GM21367 (cell line): ENCODE data around the gene S100P.
"Not testable (repeated sequence)": the region's sequence is repeated elsewhere in the genome, so short reads cannot be mapped to it uniquely, and the experiment has no call there.

Experiments used
- ATAC-seq: cut with Tn5 transposase; IDR thresholded peaks from one replicate; pipeline ENCODE4 v1.9.1; 2021; ENCODE audit not compliant: unreplicated experiment

S100P gene

DNA sequence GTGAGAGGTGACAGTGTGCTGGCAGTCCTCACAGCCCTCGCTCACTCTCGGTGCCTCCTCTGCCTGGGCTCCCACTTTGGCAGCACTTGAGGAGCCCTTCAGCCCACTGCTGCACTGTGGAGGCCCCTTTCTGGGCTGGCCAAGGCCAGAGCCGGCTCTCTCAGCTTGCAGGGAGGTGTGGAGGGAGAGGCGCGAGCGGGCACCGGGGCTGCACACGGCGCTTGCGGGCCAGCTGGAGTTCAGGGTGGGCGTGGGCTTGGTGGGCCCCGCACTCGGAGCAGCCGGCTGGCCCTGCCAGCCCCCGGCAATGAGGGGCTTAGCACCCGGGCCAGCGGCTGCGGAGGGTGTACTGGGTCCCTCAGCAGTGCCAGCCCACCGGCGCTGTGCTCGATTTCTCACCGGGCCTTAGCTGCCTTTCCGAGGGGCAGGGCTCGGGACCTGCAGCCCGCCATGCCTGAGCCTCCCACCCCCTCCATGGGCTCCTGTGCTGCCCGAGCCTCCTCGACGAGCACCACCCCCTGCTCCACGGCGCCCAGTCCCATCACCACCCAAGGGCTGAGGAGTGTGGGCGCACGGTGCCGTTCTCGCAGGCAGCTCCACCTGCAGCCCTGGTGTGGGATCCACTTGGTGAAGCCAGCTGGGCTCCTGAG is 21.0 kb upstream of the S100P start:
- not testable (repeated sequence) for ATAC-seq

DNA sequence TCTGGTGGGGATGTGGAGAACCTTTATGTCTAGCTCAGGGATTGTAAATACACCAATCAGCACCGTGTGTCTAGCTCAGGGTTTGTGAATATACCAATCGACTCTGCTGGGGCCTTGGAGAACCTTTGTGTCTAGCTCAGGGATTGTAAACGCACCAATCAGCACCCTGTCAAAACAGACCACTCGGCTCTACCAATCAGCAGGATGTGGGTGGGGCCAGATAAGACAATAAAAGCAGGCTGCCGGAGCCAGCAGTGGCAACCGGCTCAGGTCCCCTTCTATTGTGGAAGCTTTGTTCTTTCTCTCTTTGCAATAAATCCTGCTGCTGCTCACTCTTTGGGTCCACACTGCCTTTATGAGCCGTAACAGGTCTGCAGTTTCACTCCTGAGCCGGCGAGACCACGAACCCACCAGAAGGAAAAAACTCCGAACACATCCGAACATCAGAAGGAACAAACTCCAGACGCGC is 20.5 kb upstream of the S100P start:
- ATAC-seq, result not testable (repeated sequence)

DNA sequence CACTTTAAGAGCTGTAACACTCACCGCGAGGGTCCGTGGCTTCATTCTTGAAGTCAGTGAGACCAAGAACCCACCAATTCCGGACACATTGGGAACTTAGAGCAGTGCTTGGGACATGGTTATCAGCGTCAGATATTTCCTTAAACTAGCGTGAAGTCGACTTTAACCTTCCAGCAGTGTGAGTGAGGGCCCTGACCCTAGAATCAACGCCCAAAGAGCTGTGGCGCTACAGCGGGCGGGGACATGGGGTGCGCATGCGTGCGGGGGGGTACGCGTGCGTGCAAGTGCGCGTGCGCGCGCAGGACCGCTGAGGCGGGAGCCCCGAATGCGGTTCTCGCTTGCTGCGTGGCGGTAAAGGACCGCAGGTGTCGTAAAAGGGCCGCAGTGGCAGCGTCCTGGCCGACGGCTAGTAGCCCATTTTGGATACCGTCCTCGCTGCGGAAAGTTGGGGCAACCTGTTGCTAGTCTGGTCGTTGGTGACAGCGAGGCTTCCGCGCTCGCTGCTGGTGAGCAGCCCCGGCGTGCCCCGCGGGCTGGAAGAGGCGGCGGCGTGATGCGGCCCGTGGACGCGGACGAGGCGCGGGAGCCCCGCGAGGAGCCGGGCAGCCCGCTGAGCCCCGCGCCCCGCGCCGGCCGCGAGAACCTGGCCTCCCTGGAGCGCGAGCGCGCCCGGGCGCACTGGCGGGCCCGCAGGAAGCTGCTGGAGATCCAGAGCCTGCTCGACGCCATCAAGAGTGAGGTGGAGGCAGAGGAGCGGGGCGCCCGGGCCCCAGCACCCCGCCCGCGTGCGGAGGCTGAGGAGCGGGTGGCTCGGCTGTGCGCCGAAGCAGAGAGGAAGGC is 19.8 kb upstream of the S100P start:
- peak; percentile 55 for ATAC-seq

DNA sequence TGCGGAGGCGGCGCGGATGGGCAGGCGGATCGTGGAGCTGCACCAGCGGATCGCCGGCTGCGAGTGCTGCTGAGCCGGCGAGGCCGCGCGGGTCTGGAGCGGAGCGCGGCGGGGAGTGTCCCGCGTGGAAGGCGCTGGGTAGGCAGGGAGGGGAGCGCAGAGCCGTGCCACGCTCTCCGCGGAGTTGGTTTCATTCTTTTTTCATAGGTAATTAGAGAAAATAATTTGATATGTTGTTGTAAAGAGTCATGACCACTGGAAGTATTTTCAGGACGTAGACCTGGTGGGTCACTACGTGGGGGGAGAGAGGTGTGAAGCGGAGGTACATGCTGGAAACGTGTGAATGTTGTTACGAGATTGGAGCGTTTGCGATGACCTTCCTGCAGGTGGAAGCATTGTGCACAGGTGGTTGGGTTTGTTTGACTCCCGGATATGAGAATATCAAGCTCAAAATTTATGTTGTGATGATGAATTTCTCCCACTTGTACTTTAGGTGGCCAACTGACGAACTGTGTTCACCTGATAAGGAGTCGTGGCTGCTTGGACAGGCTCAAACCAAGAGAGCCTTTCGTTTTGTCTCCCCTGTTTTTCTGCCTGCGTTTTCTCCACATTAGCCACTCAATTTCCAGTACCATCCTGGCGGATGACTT is 19.1 kb upstream of the S100P start:
- peak; percentile 47 for ATAC-seq

DNA sequence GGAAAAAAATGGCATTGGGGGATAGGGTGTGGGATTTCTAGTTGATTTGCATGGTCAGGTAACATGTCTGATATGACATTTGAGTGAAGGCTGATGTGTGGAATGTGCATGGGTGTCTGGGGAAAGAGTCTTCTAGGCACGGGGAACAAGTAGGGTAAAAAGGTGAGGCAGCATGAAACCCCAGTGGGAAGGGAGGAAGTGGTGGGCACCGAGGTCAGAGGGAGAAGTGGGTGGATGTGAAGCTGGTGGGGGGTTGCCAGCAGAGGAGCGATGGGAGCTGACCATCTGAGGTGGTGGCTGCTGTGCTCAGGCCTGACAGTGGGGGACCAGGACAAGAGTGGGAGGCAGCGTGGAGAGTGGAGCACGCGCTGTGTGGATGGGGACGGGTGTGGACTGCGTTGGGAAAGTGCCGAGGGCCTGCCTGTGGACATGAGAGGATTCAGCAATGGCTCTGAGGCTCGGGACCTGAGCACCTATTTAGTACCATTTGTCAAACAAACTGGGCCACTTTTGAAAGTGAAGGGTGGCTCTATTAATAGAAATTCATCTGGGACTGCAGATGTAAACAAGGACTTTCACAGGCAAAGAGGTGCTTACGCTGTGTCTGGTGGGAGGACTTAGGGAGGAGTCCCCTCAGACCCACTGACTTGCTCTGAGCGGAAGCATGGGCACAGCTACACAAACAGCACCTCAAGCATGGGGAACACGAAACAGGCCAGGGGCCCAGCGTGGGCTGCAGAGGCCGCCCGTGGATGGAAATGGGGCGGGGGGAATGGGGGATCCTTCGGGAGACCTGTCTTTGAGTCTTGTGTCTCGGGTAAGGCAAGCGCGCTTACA is 16.7 kb upstream of the S100P start:
- no peak for ATAC-seq

DNA sequence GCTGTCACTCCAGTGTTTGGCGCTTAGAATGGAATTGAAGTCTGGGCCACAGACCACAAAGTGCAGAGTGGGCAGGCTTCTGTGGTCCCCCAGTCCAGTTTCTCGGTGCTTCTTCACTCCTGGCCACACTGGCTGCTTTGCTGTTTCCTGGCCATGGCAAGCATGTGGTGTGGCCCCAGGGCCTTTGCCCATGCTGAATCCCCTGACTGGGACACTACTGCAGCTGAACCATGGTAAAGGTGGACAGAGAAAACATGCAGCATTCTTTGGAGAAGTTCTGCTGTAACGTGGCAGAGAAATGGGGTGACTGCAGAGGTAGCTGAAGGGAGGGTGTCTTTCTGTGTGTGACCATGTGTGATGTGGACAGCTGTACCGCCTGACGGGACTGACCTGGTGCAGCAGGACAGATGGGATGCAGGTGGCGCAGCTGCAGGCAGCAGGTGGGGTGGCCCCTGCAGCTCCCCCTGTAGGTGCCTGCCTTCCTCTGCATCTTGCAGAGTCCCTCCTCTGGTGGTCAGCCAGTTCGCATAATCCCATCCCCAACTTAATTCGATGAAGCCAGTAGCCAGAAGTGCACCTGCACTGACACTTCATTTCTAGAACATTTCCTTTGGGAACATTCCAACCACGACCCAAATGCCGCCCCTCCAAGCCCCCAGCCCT is 13.2 kb upstream of the S100P start:
- no peak for ATAC-seq

DNA sequence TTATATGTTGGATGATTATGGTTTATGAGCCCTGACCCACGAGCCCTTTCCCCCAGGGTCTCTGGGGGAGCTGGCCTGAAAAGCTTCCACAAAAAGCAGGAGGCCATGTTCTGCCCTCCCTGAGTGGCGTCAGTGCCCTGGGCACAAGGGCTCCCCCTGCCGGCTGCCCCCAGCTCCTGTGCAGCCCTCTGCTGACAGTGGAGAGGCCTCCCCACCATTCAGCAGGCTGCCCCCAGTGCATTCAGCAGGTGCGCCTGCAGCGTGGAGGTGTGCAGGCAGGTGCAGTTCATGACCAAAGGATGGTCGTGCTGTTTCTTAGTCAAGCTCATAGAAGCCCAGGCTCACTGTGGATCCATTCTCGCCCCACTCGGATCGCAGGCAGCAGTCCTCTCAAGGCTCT is 12.5 kb upstream of the S100P start:
- ATAC-seq, result no peak

DNA sequence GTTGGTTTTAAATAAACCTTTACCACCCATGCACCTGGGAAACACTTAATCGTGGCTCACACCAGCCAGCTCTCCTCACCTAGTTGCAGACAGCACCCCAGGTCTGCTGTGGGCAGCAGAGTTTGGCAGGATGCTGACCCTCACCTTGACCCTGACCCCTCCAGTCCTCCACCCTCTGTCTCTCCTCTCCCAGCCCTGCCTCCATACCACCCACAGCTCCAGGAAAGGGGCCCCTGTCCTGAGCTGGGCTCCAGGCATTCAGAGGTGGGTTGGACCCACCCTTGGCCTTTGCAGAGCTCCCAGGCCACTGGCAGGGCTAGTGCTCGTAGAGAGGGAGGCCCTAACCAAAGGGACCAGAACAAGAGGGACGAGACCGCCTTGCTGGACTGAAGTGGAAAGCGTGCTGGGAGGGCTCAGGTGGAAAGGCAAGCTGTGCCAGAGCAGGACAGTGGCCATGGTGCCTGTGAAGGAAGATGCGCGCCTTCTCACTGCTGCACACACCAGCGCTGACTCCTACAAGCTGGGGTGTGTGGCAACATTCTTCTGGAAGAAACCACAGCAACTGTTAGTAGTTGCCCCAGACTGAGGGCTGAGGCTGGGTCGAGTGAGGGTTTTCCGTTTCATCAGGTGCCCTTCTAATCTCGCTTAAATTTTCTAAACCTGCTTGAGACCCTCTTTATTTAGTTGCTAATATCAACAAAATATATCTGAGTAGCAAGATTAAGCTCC is 10.7 kb upstream of the S100P start:
- no peak for ATAC-seq

DNA sequence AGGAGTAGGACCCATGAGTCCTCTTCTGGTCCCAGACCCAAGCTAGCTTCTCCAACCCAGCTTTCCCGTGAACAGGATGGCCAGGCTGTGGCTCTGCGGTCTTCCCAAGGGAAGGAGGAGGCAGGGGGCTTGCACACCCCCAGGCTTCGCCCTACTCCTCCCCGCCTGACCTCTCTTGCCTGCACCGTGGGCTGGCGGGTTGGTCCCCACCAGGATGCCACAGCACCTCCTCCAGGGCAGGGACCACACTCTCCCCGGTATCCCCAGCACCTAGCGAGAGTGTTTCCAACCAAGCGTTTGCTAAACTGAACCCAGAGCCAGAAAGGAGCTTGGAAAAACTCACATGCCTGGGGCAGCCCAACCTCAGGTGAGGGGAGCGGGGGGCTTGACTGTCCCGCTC is 9.0 kb upstream of the S100P start:
- ATAC-seq, result no peak

DNA sequence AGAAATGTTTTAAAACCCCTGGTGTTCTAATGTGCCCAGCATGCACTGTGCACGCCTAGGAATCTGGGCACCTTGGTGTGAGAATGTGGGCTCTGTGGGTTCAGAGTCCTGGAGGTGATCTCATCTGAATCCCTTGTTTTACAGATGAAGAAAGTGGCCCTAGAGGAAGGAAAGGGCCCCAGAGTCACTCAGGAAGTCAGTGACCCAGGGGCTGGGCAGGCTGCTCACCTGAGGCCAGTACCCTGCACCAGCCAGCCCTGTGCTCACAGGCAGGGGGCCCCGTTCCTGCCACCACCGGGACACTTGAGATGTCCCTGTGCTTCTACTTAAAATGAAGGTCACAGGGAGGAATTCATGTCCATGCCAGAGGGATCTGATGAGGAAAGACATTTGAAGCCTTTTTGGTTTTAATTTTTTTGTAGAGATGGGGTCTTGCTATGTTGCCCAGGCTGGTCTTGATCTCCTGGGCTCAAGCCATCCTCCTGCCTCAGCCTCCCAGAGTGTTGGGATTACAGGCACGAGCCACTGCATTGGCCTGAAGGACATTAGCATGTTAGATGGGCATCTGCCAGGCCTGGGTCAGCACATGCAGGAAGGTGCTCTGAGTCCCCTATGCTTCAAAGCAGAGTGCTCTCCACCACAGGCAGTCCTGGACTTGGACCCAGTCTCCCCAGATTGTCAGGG is 7.4 kb upstream of the S100P start:
- no peak for ATAC-seq

DNA sequence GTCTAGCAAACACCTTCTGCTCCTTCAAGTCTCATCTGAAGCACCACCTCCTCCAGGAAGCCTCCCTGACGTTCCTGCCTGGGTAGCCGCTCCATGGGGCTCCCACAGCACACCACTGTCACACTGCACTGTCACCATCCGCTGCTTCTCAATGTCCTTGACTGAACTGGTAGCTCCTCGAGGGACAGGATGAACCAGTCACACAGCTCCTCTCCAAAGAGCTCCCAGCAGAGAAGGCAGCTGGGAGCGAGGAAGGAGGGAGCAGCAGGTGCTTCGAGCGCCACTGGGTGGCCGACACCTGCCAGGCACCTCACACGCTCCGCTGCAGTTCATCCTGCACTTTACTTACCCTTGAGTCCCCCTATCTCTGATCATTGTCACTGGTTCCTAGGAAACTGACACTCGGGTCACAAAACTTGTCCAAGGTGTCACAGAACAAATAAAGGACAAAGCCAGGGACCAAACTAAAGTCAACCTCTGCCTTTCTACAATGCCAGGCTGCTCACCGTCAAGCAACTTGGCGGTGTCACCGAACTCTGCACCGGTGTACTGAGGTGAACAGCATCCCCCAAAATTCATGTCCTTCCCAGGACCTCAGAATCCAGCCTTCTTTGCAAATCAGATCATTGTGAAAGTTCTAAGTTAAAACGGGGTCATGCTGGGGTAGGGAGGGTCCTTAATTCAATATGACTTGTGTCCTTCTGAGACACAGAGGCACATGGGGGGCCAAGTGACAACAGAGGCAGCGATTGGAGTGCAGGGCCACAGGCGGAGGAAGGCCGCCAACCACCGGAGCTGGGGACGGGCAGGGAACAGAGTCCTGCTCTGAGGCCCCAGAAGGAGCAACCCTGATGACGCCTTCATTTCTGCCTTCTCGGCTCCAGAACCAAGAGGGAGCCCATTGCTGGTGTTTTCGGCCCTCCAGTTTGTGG is 5.5 kb upstream of the S100P start:
- ATAC-seq, result no peak

DNA sequence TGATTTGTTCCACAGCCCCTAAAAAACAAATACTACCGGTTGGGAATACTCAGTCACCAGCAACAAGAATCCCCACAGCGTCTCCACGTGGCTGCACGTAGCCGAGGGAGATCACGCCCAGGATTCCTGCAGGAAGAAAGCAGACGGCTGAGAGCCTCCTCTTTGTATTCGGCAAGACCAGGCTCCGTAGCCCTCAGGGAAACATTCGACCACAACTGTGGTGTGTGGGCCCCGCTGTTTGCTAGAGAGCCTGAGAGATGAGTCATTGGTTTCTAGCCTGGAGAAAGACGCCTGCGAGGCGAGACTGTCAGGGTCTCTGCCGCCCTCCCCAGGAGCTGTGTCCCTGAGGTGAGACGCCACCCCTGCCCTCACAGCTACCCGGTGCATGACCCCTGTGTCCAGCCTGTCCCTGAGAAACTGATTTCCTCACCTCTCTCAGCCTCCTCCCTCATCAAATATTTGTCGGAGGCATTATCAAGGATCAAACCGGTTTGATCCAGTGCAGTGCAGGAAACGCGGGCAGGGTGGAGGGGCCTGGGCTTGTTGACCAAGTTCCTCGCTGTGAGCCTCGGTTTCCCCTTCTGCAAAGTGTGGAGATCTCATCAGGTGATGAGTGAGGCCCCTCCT is 4.7 kb upstream of the S100P start:
- ATAC-seq, result peak; percentile 71

DNA sequence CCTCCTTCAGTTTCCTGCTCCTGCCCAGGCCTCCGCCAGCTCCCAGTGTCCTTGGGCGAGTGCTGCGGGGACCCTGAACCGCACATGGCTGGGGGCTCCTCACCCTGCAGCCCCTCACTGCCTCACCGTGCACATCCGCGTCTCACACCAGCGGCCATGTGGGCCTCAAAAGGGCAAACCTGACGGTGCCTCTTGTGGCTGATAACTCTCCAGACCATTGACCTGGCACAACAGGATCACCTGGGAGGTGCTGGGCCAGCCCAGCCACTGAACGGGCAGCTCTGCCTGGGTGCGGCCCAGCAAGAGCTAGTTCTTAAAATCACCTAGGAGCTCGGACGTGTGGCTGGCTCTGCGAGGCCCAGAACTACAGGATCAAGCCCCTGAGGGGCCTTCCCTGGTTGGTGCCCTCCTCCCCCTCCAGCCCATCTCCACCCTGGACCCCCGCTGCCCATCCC is 4.1 kb upstream of the S100P start:
- no peak for ATAC-seq

DNA sequence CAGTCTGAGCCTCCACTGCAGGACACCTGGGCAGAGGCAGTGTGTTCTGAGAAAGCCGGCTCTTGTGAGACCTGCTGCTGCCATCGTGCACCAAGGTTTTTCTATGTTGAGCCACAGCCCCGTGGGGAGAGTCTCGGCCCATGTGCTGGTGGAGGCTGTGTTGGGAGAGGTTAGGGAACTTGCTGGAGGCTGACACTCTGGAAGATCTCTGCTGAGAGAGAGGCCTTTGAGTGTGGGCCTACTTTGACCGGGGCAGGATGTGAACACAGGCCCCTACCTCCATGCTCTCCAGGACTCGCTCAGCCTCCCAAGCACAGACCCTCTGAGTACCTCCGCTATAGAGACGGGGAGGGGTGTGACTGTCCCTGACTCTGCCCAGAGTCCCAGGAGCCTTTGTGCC is 1.3 kb upstream of the S100P start:
- no peak for ATAC-seq

DNA sequence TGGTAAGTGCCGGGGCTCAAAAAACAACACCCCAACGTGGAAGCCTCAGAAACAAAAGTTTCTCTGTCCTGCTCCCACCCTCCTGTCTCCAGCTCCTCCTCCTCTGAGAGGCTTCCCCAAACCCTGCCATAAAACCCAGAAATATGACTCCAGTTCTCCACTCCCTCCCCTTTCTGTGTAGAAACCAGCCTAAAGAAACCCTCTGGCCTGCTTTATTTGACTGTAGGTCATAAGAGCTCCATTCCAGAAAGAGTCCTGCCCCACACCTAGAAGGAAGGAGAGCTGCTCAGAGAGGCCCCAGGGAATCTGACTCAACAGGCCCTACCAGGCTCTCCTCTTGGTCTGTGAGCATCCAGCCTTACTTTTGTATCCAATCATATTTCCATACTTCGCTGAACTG is 872 bp upstream of the S100P start:
- no peak for ATAC-seq

DNA sequence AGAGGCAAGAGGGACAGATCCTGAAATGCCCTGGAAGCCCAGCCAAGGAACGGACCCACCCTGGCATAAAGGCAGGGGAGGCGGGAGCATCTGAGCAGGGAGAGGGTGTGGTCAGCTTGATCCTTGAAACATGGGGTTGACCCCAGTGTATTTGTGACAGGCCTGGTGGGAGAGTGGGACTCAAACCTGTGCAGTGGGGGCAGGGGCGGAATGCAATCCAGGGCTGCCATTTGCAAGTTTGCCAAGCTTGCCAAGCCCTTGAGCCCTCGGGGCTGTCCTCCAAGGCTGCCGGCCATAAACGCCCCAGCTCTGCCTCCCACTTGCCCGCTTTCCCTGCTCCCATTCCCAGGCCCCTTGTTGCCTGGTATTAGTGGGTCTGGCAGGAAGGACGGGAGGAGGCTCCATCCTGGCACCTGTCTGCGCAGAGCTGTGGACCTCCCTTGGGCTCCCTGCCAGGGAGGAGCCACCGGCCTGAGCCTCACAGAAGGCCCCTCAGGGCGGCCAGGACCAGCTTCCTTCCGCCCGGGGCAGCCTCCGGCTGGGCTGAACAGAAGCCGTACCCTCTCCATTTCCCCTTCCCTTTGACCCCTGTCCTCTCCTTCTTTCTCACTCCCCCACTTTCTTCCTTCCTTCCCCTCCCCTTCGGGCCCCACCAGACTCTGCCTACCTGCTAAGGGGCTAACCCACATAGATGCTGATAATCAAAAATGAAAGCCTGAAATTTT is 661 bp downstream of the S100P start:
- ATAC-seq, result no peak
